HepG2 (cell line): ENCODE results near the gene ZC3H8.

Experiments used
- ASH2L ChIP-seq: fragments of 300-600, 200-600 bp; sonication (generic); IDR thresholded peaks from 2 replicates; pipeline ENCODE4 v1.7.0; 2017; ENCODE audit warnings: low read depth, mild to moderate bottlenecking, moderate library complexity, mixed read lengths, low read length; ENCODE audit not compliant: insufficient read length
- POLR2G ChIP-seq: fragments of 200-400 bp; formaldehyde crosslinking; IDR thresholded peaks from 2 replicates; pipeline ENCODE4 v1.6.1; 2018; ENCODE audit warnings: mild to moderate bottlenecking, low read depth, low read length, moderate library complexity
- SMAD3 ChIP-seq: sonication (generic); formaldehyde crosslinking; IDR thresholded peaks from 2 replicates; pipeline ENCODE4 v1.4.0; 2020; ENCODE audit warnings: missing genetic modification reagents
- TAF1 ChIP-seq: sonication (generic); formaldehyde crosslinking; IDR thresholded peaks from 2 replicates; pipeline ENCODE4 v1.4.0; 2020; ENCODE audit warnings: missing genetic modification reagents
- THAP11 ChIP-seq: IDR thresholded peaks from 2 replicates; pipeline ENCODE4 v1.6.1; 2016; ENCODE audit warnings: missing biosample characterization, missing genetic modification reagents
- ZKSCAN8 ChIP-seq: IDR thresholded peaks from 2 replicates; pipeline ENCODE4 v1.6.1; 2016; ENCODE audit warnings: borderline replicate concordance, missing genetic modification reagents, missing compliant biosample characterization
- TF ChIP-seq, protein P1 (sequence below): sonication (generic); formaldehyde crosslinking; IDR thresholded peaks from 2 replicates; pipeline ENCODE4 v1.4.0; 2020; ENCODE audit warnings: missing genetic modification reagents, borderline replicate concordance

DNA sequence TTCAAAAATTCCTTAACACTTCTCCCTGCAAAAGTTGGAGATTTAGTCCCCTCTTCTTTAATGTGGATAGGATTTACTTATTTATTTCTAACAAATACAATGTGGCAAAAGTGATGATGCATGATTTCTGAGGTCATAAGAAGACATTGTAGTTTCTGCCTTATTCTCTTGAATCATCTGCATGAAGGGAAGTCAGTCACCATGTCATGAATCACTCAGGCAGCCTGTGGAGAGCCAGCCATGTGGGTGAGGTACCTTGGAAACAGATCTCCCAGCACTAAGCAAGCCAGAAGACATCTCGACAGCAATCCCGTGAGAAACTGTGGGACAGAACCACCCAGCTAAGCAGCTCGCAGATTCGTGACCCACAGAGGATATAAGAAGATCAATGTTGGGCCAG lies 2.7 kb upstream of the ZC3H8 start:
- TF ChIP-seq ASH2L (no peak), TAF1 (no peak), THAP11 (no peak), SMAD3 (CRISPR knock-in tag) (no peak), POLR2G (no peak), ZKSCAN8 (CRISPR knock-in tag) (no peak)
- TF ChIP-seq, protein P1, sequence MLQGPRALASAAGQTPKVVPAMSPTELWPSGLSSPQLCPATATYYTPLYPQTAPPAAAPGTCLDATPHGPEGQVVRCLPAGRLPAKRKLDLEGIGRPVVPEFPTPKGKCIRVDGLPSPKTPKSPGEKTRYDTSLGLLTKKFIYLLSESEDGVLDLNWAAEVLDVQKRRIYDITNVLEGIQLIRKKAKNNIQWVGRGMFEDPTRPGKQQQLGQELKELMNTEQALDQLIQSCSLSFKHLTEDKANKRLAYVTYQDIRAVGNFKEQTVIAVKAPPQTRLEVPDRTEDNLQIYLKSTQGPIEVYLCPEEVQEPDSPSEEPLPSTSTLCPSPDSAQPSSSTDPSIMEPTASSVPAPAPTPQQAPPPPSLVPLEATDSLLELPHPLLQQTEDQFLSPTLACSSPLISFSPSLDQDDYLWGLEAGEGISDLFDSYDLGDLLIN (CRISPR knock-in tag) = no peak
